Skin of body (tissue), 2 donors: ENCODE results near the gene C1RL. TPM values are rescaled to one million over a fixed set of nuclear protein-coding genes. Genes with fewer than 3 reads are reported as not detected.

Experiments
- DNase-seq: peaks from one replicate; lab custom pipeline; 2025; lab: John Stamatoyannopoulos, UW
- total RNA-seq: library from RNA; depleted of rRNA; stranded (reverse); fragments of >200 nt; gene quantifications from one replicate; pipeline ENCODE4 v1.2.3, GENCODE V29; 2014

C1RL gene
- total RNA-seq, 1 donor from 2014 or later, result 10.4 TPM

DNA sequence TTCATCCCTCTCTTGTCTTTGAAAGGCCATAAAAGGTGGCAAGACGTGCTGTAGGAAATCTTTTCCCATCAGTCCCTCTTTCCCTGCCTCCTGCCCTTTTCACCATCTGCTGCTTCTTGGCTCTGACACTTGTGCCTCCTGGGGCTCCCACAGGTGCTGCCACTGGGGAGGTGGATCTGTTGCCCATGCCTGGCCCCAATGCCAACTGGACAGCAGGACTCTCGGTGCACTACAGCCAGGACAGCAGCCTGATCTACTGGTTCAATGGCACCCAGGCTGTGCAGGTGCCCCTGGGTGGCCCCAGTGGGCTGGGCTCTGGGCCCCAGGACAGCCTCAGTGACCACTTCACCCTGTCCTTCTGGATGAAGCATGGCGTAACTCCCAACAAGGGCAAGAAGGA lies 27.7 kb upstream of the C1RL start:
- DNase-seq, result no peak

DNA sequence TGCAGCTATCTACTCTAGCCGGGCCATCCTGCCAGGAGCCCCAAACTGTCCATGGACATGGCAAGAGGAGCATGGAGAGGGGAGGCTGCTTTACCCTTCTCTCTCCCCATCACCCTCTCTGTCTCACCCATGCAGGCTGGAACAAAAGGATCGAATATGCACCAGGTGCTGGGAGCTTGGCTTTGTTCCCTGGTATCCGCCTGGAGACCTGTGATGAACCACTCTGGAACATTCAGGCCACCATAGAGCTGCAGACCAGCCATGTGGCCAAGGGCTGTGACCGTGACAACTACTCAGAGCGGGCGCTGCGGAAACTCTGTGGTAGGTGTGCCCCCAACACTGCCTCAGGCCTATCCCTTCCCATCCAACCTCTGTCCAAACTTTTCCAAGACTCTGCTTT lies 27.1 kb upstream of the C1RL start:
- no peak for DNase-seq

DNA sequence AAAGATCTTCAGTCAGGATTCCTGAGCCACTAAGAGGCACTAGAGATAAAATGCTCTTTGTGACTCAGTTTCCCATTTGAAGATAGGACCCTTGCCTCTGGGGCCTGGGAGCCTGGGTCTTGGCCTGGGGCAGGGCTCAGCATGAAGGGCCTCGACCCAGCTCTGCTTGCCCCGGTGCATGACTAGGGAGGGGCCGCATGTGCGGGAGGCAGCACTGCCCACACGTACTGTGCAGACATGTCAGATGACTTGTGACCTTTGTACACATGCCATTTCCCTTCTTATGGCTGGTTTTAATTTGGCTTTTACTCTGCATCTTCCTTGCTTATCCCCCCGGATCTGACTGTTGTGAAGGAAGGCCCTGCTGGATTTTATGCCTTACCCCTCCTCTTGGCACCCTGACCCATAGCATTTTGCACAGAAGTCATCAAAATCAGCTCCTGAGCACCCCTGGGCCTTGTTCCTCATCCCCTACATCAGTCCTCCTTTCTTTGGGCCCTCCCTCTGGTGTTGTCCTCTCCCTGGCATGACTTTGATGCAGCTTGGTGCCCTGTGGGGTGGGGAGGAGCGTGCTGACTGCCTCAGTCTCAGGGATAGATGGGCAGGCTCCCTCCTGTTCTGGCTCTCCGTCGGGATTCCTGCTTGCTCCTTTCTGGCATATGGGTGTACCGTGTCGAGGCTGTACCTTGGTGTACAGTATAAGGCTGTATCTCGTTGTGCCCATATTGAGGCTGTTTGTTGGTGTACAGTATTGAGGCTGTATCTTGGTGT lies 25.6 kb upstream of the C1RL start:
- DNase-seq, result no peak

DNA sequence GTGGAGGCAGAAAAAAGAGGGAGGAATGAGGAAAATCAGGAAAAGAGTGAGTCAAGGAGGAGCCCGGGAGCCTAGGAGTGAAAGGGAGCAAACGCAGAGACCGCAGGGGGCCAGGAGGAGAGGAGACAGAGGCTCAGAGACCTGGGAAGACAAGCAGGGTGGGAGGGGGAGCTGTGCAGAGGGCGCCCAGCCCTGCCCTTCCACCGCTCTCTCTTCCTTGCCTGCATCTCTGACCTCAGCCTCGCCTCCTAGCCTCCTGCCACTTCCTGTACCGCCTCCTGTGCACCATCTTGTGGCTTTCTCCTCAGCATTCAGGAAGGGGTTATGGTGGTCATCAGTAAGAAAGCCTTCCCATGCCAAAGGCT lies 22.5 kb upstream of the C1RL start:
- DNase-seq, result no peak

DNA sequence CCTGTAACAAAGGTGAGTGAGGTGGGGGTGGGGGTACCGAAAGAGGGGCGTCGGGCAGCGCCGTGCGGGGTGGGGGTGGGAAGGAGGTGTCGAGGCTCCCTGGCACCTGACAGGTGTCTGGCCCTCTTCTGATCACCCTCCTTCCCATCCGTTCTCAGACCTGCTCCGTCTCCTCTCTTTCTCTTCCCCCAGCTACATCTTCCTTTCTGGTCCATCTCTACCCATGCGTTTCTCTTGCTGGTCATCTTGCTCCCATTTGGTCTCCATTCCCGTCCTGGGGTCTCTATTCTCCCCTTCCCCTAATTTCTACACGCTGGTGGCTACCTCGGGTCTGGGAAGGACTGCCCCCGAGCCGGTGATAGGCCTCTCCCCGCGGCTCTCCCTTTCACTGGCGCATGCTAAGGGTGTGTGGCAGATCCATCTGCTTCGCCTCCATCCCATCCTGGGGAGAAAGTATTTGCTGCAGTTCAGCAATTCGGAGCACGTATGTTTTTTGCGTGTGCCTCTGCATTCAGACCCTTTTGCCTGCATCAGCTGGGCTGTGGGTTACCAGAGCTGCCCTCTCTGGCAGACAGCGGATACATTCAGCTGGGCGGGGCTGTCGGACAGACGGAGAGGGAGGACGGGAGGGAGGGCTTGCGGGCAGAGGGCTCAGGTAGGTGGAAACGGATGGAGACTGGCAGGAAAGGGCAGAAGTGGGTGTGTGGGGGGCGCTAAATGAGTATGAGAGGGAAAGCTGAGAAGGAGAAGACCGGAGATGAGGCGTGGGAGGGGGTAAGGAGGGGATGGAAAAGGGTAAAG lies 21.9 kb upstream of the C1RL start:
- DNase-seq, result peak; percentile 17

DNA sequence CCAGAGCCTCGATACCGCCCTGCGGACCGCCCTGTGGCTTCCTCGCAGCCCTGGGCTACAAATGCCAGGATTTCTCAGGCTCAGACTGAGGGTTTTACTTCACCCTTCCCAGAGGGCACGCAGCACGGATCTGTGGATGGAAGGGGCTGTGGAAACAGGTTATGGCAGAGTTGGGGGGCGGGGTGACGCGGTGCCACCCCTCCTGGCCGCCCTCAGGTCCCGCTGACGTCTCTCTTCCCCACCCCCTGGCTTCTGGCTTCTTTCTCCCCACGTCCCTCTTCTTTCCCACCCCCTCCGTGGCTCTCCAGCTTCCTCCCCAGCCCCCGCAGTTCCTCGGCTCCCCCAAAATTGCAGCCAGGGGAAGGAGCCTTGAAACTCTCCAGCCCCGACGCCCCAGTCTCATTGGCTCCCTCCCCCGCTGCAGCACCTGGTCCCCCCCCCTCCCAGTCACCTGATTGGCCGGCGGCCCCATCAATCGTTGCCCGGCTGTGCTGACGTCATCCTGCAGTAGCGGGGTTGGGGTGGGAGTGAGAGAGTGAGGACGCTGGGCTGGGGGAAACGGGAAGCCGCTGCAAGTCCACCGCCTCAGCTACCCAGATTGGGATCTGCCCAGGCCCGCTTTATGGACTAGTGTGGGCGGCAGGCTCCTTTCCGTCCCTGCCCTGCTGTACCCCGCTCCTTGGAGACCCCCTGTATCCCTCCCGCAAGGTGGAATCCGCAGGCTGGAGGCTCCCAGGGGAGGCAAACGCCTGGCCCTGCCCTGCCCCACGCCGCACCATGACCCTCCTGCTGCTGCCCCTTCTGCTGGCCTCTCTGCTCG lies 21.1 kb upstream of the C1RL start, which contains the start of gene CLSTN3:
CLSTN3 (plus strand) TSS at position 500 of the 820 bp plus-strand sequence; CDS start at position 778, 278 bp downstream.
- DNase-seq, result peak; percentile 65

DNA sequence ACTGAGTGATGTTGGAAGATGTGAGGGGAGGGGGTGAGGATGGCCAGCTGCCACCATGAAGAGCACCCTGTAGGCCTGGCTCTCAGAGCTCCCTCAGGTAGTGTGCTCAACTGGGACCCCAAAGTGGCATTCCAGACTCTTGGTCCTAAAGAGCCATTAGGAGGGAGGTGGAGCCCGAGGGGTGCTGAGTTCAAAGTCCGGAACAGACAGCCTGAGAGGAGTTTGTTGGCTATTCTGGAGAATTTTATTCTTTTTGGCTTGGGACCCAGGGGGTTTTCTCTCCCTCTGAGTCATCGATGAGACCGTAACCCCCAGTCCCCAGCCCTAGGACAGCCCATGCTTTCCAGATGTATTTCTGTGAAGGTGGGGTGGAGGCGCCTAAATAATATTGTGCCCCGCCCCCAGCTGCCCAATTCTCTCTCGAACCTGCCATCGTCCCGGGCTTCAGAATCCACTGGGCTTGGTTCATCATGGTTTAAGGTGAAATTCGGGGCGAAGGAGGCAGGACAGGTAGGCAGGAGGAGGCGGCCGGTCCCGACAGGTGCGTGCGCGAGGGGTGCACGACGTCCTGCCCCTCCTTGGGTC lies 20.4 kb upstream of the C1RL start:
- no peak for DNase-seq

DNA sequence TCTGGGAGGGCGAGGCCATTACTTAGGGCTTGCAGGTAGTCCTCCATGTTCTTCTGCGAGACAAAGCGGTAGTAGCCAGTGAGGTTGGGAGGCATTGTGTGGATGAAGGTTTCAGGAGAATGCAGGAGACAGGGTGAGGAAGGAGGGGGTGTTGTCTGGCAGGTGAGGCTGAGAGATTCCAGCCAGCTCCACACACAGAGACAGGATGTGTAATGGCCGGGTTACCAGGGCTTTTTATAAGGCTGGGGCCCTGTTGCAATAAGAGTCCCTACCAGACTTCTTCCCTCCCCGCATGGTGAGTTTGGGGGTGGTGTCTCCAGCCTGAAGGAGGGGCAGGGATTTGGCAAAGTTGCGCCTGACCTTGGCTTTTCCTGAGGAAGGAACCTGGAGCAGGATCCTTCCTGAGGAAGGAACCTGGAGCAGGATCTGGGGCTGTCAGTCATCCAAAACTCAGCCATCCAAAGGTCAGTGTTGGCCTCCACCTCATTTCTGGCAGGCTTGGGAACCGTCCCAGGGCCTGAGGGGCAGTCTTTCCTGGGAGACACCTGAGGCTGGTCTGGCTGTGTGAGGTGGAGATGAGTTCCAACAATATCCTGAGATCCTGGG lies 19.8 kb upstream of the C1RL start, which contains the start of gene RBP5:
RBP5 (minus strand) TSS at position 209 of the 606 bp plus-strand sequence; CDS start at position 95, 114 bp downstream.
- DNase-seq, result no peak

DNA sequence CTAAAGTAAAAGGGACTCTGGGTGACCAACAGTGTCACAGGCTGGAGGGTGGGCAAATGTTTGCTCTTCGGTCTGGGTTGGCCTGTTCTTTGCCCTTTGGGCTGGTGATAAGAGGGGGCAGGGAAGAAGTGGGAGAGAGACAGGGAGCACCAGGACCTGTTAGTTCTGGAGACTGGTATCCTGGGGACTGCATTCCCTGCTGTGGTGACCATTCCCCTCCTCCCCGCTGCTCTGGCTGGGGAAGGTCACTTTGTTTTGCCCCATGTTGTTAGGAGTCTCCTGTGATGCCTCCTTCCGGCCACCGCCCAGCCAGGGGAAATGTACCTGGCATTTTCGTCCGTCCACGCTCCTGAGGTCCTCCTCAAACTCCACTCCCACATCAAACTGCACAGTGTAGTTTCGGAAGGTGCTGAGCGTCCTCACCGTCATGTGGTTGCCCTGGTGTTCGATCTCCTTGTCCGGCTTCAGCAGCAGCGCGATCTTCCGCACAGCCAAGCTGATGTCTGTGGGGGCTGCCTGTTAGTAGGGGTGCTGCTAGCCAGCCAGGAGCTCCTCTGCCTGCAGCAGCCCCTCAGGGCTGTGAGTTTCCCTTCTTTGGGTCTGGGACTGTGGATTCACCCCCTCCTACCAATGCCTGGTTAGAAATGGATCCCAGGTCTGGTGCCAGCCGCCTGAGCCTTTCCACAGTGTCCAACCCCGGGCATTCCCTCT lies 19.1 kb upstream of the C1RL start:
- no peak for DNase-seq

DNA sequence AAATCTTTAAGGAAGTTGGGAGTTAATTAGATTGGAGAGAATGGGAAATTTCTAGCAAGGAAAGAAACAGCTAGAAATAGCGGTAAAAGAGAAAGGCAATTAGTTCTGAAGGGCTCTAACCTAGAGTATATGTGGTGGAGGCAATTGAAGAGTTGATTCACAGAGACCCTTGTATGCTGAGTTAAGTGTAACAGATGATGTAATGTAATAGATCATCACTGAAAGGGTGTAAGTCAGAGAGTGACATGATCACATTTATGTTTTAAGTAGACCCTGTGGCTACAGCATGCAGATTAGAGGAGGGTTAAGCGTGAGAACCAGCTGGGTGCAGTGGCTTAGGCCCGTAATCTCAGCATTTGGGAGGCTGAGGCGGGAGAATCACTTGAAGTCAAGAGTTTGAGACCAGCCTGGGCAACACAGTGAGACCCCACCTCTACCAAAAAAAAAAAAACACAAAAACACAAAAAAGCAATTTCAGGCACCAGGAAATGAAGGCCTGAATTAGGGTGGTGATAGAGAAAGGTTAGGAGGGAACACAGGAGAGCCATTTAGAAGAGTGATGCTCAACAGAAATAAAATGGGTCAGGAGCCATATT lies 16.7 kb upstream of the C1RL start:
- no peak for DNase-seq

DNA sequence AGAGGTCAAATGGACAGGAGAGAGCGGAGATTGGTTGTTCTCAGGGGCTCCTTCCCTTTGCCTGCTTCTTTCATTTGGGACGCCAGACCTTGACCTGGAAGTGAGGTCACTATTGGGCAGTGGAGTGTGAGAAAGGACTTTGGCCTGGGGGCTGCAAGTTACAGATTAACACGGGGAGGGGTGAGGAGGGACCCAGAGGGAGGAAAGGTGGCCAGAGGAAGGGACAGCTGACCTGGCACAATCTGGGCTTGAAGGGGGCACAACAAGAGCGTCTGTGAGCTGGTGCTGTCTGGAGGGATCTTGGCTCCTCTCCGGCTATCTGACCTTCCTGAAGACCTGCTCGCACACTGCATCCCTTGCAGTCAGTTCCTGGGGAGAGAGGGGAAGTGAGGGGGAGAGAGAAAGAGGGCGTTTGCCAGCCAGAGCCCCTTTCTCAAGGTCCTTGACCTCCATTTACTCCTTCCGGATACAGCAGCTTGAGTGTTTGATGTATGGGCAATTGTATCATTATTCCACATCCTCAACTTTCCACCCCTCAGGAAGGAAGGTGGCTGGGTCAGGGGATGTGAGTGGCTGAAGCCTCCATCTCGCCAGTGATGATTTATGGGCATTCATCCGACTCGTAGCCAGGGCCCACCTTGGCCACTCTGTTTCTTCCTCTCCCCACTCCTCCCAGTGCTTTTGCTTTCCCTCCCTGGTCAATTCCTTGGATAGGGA lies 14.9 kb upstream of the C1RL start:
- DNase-seq, result peak; percentile 5

DNA sequence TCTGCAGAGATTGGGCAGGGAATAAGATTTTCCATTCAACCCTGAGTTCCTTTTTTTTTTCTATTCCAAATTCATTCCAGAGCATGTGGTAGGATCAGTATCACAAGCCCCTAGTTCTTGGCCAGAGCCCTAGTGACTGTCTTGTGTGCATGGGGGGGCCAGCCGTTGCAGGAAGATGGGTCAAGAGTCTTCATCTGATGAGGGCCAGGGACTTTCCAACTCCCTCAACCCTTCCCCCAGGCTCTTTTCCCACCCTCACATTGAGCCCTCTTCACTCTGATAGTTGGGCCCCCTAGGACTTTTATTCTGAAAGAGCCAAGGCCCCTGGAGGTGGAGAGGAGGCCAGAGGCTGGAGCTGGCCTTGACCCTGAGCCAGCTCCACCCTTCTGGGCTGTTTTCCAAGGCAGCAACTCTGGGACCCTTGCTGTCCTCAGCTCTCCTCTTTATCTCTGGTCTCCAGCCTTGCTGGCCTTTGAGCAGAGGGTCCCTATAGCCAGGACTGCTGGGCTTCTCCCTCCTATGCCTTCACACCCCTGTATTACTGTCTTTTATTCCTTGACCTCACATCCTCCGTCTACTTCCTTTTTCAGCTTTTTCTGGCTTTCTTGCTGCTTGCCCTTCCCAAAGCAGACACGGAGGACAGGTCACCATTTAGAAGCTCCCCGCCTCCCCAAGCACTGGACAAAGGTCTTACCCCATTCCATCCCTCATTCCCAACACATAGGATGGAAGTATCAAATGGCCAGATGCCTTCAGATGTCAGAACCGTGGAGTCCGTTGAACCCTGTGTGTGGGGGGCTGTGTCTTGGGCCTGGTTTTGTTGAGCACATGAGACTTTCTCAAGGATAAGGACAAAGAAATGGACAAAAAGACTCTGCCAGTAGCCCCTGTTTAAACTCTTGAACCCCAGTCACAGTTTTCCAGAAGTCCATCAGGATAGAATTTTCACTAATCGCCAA lies 14.1 kb upstream of the C1RL start:
- DNase-seq, result peak; percentile 58

DNA sequence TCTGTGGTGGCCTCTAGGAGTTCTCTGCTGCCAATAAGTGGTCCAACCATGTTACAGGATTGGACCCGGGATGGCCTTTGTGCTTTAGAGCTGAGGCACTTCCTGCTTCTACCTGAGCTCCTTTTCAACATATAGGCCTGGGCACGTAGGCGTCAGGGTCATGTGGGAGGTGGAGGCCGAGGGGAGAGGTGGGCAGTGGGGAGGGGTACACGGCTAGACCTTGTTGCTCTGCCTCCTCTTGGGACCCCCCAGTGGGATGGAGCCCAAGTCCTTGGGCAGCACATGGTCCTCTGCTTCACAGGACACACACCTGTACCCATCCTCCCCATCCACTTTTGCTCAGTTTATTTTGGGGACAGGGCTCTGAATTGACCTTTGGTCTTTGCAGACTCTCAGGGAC lies 12.3 kb upstream of the C1RL start:
- no peak for DNase-seq

DNA sequence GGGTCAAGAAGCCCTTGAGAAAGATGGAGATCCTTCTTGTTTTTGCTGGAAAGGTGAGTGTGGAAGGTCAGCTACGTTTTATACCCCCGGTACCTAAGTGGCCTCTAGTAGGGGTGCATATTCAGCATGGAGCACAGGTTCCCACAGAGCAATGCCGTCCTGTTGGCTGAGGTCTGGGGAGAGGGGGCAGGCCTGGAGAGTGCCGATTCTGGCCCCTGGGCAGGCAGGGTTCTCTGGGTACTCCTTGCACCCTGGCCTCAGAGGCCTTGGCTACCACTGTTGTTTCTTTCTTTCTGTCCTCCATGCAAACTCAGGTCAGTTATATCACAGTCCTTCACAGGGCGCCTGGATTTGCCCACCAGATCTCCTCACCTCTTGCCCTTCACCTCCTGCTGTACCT lies 11.2 kb upstream of the C1RL start:
- no peak for DNase-seq

DNA sequence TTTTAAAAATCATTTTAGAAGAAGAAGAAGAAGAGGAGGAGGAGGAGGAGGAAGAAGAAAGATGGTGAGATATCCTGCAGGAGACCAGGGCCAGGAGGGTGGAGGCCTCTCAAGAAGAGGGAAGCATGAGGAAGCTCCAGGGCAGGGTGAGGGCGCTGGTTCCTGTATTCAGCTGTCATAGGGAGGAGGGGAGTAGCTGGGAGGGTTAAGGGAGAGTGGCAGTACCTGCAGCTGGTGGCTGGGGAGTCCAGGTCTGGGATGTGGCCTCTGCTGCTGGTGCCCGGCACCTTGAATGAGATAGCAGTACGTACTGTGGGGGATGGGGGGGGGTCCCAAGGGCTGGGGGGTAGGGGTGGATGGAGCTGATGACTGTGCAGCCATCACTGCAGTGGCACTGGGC lies 9.9 kb upstream of the C1RL start:
- DNase-seq, result no peak

DNA sequence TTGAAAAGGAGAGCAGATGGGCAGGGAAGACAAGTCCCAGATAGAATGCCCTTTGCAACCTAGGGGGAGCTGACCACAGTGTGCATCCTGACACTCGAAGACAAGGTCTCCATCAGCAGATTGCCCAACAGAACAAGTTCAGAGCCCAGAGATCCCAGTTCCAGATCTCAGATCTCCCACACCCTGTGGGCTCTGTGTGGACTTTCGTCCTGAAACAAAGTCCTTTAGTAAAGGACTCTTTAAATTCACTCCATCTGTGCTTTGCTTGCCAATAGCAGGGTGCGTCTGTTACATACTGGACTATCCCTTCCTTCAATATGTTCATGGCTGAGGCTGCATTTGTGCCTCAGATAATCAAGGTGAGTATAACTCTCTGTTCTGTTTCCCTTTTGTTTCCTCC lies 8.7 kb upstream of the C1RL start:
- no peak for DNase-seq

DNA sequence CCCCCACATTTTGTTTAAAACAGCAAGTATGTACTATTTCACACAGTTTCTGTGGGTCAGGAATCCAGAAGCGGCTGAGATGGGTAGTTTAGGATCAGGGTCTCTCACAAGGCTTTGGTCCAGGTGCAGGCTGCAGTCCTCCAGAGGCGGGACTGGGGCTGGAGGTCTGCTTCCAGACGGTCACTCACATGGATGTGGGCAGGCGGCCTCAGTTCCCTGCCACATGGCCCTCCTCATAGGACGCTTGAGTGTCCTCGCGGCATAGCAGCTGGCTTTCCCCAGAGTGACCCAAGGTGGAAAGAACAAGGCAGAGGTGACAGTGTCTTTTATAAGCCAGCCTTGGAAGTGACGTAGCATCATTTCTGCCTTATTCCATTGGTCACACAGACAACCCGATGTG lies 7.9 kb upstream of the C1RL start:
- no peak for DNase-seq

DNA sequence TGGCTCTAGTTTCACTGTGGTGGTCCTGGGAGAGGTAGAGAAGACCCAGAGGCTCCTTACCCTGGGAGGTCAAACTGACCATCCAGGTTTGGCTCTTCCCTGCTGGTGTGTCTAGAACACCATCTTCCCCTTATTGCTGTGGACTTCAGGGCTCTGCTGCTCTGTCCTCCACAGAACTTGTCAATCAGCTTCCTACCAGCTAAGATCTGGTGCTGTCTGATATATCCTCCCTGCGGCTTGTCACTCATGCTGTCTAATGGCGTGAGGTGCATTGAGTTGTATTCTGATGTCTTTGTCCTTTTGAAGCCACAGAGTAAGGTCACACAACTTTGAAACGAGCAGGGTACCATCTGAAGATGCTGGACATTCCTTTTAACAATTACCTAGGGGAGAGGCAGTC lies 7.2 kb upstream of the C1RL start:
- DNase-seq, result no peak
